Ovary (tissue), 3 donors: ENCODE measurements around the gene VPREB1.

Experiments used
- EP300 ChIP-seq: sonication (generic); formaldehyde crosslinking; IDR thresholded peaks from one replicate; pipeline ENCODE4 v1.6.1; 2017; ENCODE audit warnings: antibody characterized with exemption
- POLR2A ChIP-seq: fragments of 450-650 bp; IDR thresholded peaks from one replicate; pipeline ENCODE4 v1.6.1; 2017; ENCODE audit warnings: antibody characterized with exemption, mild to moderate bottlenecking, moderate library complexity
- TF ChIP-seq, protein P1 (sequence below), 3 donors: fragments of 450-650 bp in 2 of 3; fragments of 200-600 bp in 1 of 3; IDR thresholded peaks; one replicate each; pipeline versions ENCODE4 v1.5.1 to v1.8.0; 2016 to 2022; ENCODE audit warnings: antibody characterized with exemption in 3 of 3, mild to moderate bottlenecking in 1 of 3
- donor health status: DM: no; HTN: no; CAD: no.

DNA sequence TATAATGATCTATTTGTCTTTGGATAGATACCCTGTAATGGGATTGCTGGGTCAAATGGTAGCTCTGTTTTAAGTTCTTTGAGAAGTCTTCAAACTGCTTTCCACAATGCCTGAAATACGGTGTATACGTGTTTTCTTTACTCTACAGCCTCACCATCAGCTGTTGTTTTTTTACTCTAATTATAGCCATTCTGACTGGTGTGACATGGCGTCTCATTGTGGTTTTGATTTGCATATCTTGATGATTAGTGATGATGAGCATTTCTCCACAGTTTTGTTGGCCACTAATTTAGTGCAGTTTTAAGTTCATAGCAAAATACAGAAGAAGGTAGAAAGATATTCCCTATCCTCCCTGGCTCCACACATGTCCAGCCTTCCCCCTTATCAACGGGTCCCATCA, 26.3 kb upstream of the VPREB1 start:
- TF ChIP-seq, protein P1, sequence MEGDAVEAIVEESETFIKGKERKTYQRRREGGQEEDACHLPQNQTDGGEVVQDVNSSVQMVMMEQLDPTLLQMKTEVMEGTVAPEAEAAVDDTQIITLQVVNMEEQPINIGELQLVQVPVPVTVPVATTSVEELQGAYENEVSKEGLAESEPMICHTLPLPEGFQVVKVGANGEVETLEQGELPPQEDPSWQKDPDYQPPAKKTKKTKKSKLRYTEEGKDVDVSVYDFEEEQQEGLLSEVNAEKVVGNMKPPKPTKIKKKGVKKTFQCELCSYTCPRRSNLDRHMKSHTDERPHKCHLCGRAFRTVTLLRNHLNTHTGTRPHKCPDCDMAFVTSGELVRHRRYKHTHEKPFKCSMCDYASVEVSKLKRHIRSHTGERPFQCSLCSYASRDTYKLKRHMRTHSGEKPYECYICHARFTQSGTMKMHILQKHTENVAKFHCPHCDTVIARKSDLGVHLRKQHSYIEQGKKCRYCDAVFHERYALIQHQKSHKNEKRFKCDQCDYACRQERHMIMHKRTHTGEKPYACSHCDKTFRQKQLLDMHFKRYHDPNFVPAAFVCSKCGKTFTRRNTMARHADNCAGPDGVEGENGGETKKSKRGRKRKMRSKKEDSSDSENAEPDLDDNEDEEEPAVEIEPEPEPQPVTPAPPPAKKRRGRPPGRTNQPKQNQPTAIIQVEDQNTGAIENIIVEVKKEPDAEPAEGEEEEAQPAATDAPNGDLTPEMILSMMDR (IDR thresholded peaks at IDR 0.05) = no peak
- no peak for TF ChIP-seq POLR2A
- no peak for TF ChIP-seq EP300
